Dedifferentiated amniotic fluid mesenchymal stem cell (primary cell): ENCODE data around the gene ST6GAL1.
A peak's percentile ranks its signal among the peaks of the same experiment; 100 is the strongest.

Source experiments
- DNase-seq: peaks from one replicate; pipeline ENCODE4 v3.0.0-alpha.2; 2016; ENCODE audit errors: extremely low spot score

ST6GAL1 gene

GRCh38 chr3:187076297-187076696 lies 146.0 kb downstream of the ST6GAL1 start:
- no peak for DNase-seq

GRCh38 chr3:187077085-187077484 lies 146.8 kb downstream of the ST6GAL1 start:
- no peak for DNase-seq

GRCh38 chr3:187077537-187077936 lies 147.2 kb downstream of the ST6GAL1 start:
- DNase-seq = no peak

- DNase-seq = no peak
These were observed 149.0 kb downstream of the ST6GAL1 start for GRCh38 chr3:187079090-187080022.

GRCh38 chr3:187080799-187081450 lies 150.6 kb downstream of the ST6GAL1 start:
- no peak for DNase-seq

- DNase-seq = no peak
These were observed 152.5 kb downstream of the ST6GAL1 start for GRCh38 chr3:187082758-187083375.

- peak; percentile 23 for DNase-seq
These were observed 153.8 kb downstream of the ST6GAL1 start for GRCh38 chr3:187084126-187084525.

- DNase-seq = no peak
These were observed 154.3 kb downstream of the ST6GAL1 start for GRCh38 chr3:187084580-187084979.

GRCh38 chr3:187085021-187085666 lies 154.8 kb downstream of the ST6GAL1 start:
- no peak for DNase-seq

GRCh38 chr3:187085933-187086332 lies 155.6 kb downstream of the ST6GAL1 start:
- DNase-seq = no peak

GRCh38 chr3:187086831-187087230 lies 156.5 kb downstream of the ST6GAL1 start:
- no peak for DNase-seq

GRCh38 chr3:187088701-187089100 lies 158.4 kb downstream of the ST6GAL1 start:
- no peak for DNase-seq

GRCh38 chr3:187093320-187093719 lies 163.0 kb downstream of the ST6GAL1 start:
- no peak for DNase-seq

GRCh38 chr3:187098923-187099512 lies 168.7 kb downstream of the ST6GAL1 start:
- no peak for DNase-seq

- peak; percentile 51 for DNase-seq
These were observed 171.1 kb downstream of the ST6GAL1 start for GRCh38 chr3:187101184-187102072.

GRCh38 chr3:187102073-187102634 lies 171.8 kb downstream of the ST6GAL1 start:
- no peak for DNase-seq

GRCh38 chr3:187103251-187103650 lies 172.9 kb downstream of the ST6GAL1 start:
- DNase-seq = no peak

- DNase-seq = no peak
These were observed 174.0 kb downstream of the ST6GAL1 start for GRCh38 chr3:187104342-187104741.

GRCh38 chr3:187104933-187105332 lies 174.6 kb downstream of the ST6GAL1 start:
- DNase-seq = no peak

GRCh38 chr3:187105700-187106099 lies 175.4 kb downstream of the ST6GAL1 start:
- DNase-seq = no peak
